Neural progenitor cell (in vitro differentiated cells): Measurements from ENCODE around the gene TMPRSS4. TPM values are rescaled to one million over a fixed set of nuclear protein-coding genes. Genes with fewer than 3 reads are reported as not detected.

ENCODE experiments used
- DNase-seq: peaks from one replicate; pipeline ENCODE4 v3.0.0-alpha.2; 2016; ENCODE audit warnings: low spot score
- H2AFZ ChIP-seq: fragments of 200-600 bp; sonication (generic); replicated peaks from 2 replicates; pipeline ENCODE4 v1.6.1; 2016; ENCODE audit warnings: antibody characterized with exemption
- H3F3A ChIP-seq: fragments of 200-600 bp; sonication (generic); 2 replicates; pipeline ENCODE4 v1.6.1; 2016; ENCODE audit warnings: antibody characterized with exemption, low read depth
- H3K27ac ChIP-seq: fragments of 200-600 bp; sonication (generic); 2 replicates; pipeline ENCODE4 v1.5.1; 2016; ENCODE audit warnings: mild to moderate bottlenecking
- H3K27me3 ChIP-seq: fragments of 200-600 bp; sonication (generic); 2 replicates; pipeline ENCODE4 v1.6.1; 2016; ENCODE audit warnings: mild to moderate bottlenecking, moderate library complexity
- H3K36me3 ChIP-seq: fragments of 200-600 bp; sonication (generic); 2 replicates; pipeline ENCODE4 v1.5.1; 2016
- H3K4me1 ChIP-seq: fragments of 200-600 bp; sonication (generic); 2 replicates; pipeline ENCODE4 v1.6.1; 2016; ENCODE audit warnings: mixed run types
- H3K4me2 ChIP-seq: fragments of 200-600 bp; sonication (generic); 2 replicates; pipeline ENCODE4 v1.6.1; 2016
- H3K4me3 ChIP-seq: fragments of 200-600 bp; sonication (generic); 2 replicates; pipeline ENCODE4 v1.5.1; 2016
- H3K79me2 ChIP-seq: fragments of 200-600 bp; sonication (generic); 2 replicates; pipeline ENCODE4 v1.6.1; 2016; ENCODE audit warnings: low read depth
- H3K9ac ChIP-seq: fragments of 200-600 bp; sonication (generic); 2 replicates; pipeline ENCODE4 v1.6.1; 2016
- H3K9me3 ChIP-seq: fragments of 200-600 bp; sonication (generic); 2 replicates; pipeline ENCODE4 v1.5.1; 2016; ENCODE audit warnings: low read depth
- H4K20me1 ChIP-seq: fragments of 200-600 bp; sonication (generic); 2 replicates; pipeline ENCODE4 v1.6.1; 2016; ENCODE audit warnings: low read depth
- H3K27ac Mint-ChIP-seq: 3 replicates; pipeline ENCODE4 v1.8.0; 2021; ENCODE audit warnings: mixed read lengths
- H3K27me3 Mint-ChIP-seq: 2 replicates; pipeline ENCODE4 v1.8.0; 2022; ENCODE audit warnings: low read depth, mild to moderate bottlenecking, inconsistent platforms, moderate library complexity, mixed read lengths; ENCODE audit not compliant: insufficient read depth
- H3K36me3 Mint-ChIP-seq: 3 replicates; pipeline ENCODE4 v1.8.0; 2021; ENCODE audit warnings: mixed read lengths
- H3K4me1 Mint-ChIP-seq: 3 replicates; pipeline ENCODE4 v1.8.0; 2021; ENCODE audit warnings: mixed read lengths
- H3K4me3 Mint-ChIP-seq: 3 replicates; pipeline ENCODE4 v1.8.0; 2021; ENCODE audit warnings: mild to moderate bottlenecking, moderate library complexity, mixed read lengths
- H3K9me3 Mint-ChIP-seq: 3 replicates; pipeline ENCODE4 v1.8.0; 2020; ENCODE audit warnings: mixed read lengths
- CTCF ChIP-seq: fragments of 200-600 bp; sonication (generic); IDR thresholded peaks from 2 replicates; pipeline ENCODE4 v1.5.1; 2017; ENCODE audit warnings: antibody characterized with exemption, mild to moderate bottlenecking
- EZH2 ChIP-seq: fragments of 200-600 bp; sonication (generic); IDR thresholded peaks from 2 replicates; pipeline ENCODE4 v1.6.1; 2017; ENCODE audit warnings: antibody characterized with exemption, mild to moderate bottlenecking, moderate library complexity
- EZH2phosphoT487 ChIP-seq: fragments of 200-600 bp; sonication (generic); IDR thresholded peaks from 2 replicates; pipeline ENCODE4 v1.6.1; 2017; ENCODE audit warnings: antibody characterized with exemption
- total RNA-seq: library from RNA; depleted of rRNA; stranded (reverse); fragments of >200 nt; gene quantifications from 2 replicates; pipeline ENCODE4 v1.2.3, GENCODE V29; 2015; ENCODE audit warnings: low replicate concordance

The TMPRSS4 gene
- total RNA-seq, 1 donor from 2014 or later = not detected

GRCh38 chr11:118164885-118165284, 88.0 kb downstream of the TMPRSS4 start:
- Histone ChIP-seq H2AFZ (no peak overlapping the region), H3K4me1 (no peaks in the 10 kb centered on the region), H3K27ac (no peak overlapping the region), H3K27me3 (peaks cover 53% of the 10 kb centered on the region), H3K9me3 (no peaks in the 10 kb centered on the region), H3K79me2 (no peaks in the 10 kb centered on the region), H3K4me3 (no peak overlapping the region), H3K4me2 (no peak overlapping the region), H3K9ac (no peak overlapping the region), H3K36me3 (no peaks in the 10 kb centered on the region), H4K20me1 (no peaks in the 10 kb centered on the region), H3F3A (no peaks in the 10 kb centered on the region)
- Mint-ChIP-seq H3K27me3 (peaks cover 44% of the 10 kb centered on the region), H3K36me3 (no peaks in the 10 kb centered on the region), H3K4me3 (no peak overlapping the region), H3K27ac (no peak overlapping the region), H3K9me3 (peaks cover 3% of the 10 kb centered on the region), H3K4me1 (no peaks in the 10 kb centered on the region)
- DNase-seq = no peak
- TF ChIP-seq EZH2 (no peak), CTCF (no peak), EZH2phosphoT487 (no peak)

- H3K4me1 Mint-ChIP-seq = peaks cover under 1% of the 10 kb centered on the region
- no peak for TF ChIP-seq CTCF
- TF ChIP-seq EZH2 = no peak
Measured at GRCh38 chr11:118166641-118167040, 89.8 kb downstream of the TMPRSS4 start.

GRCh38 chr11:118167253-118167652, 90.4 kb downstream of the TMPRSS4 start:
- peaks cover 10% of the 10 kb centered on the region for H3K4me1 ChIP-seq
- H3K27me3 ChIP-seq = peaks cover 64% of the 10 kb centered on the region
- H3K27ac Mint-ChIP-seq = no peak overlapping the region

More at GRCh38 chr11:118166641-118167040, 89.8 kb downstream of the TMPRSS4 start:
- Histone ChIP-seq H3K4me3 (no peak overlapping the region), H3K27ac (no peak overlapping the region), H3K4me1 (peaks cover 10% of the 10 kb centered on the region), H3K9ac (no peak overlapping the region), H3K9me3 (no peaks in the 10 kb centered on the region), H3K36me3 (no peaks in the 10 kb centered on the region), H2AFZ (no peak overlapping the region), H3F3A (no peaks in the 10 kb centered on the region), H3K27me3 (peaks cover 64% of the 10 kb centered on the region), H3K79me2 (no peaks in the 10 kb centered on the region), H4K20me1 (no peaks in the 10 kb centered on the region), H3K4me2 (no peak overlapping the region)
- no peaks in the 10 kb centered on the region for H3K36me3 Mint-ChIP-seq
- H3K4me3 Mint-ChIP-seq = no peak overlapping the region
- H3K9me3 Mint-ChIP-seq = peaks cover 3% of the 10 kb centered on the region
- peaks cover 49% of the 10 kb centered on the region for H3K27me3 Mint-ChIP-seq
- no peak overlapping the region for H3K27ac Mint-ChIP-seq
- no peak for DNase-seq

More at GRCh38 chr11:118167253-118167652, 90.4 kb downstream of the TMPRSS4 start:
- Mint-ChIP-seq H3K4me1 (peaks cover 5% of the 10 kb centered on the region), H3K36me3 (no peaks in the 10 kb centered on the region), H3K9me3 (no peaks in the 10 kb centered on the region), H3K4me3 (no peak overlapping the region), H3K27me3 (peaks cover 49% of the 10 kb centered on the region)
- H3K9ac ChIP-seq = no peak overlapping the region
- no peaks in the 10 kb centered on the region for H3K79me2 ChIP-seq
- no peaks in the 10 kb centered on the region for H3K9me3 ChIP-seq
- DNase-seq = no peak
- no peaks in the 10 kb centered on the region for H4K20me1 ChIP-seq
- H3K36me3 ChIP-seq = no peaks in the 10 kb centered on the region
- H2AFZ ChIP-seq = no peak overlapping the region
- TF ChIP-seq EZH2 = no peak
- TF ChIP-seq EZH2phosphoT487 = no peak
- TF ChIP-seq CTCF = no peak
- H3K27ac ChIP-seq = no peak overlapping the region
- H3F3A ChIP-seq = no peaks in the 10 kb centered on the region
- H3K4me2 ChIP-seq = no peak overlapping the region
- no peak overlapping the region for H3K4me3 ChIP-seq
